OCI-LY3 (cell line): ENCODE results near the gene DYNLT1.

Experiments
- CTCF ChIP-seq: fragments of 200-600, 300-600 bp; sonication (generic); IDR thresholded peaks from 2 replicates; pipeline ENCODE4 v1.5.1; 2014; ENCODE audit warnings: antibody characterized with exemption, low read length, low read depth
- EZH2phosphoT487 ChIP-seq: fragments of 200-600 bp; shearing (Covaris generic); IDR thresholded peaks from 2 replicates; pipeline ENCODE4 v1.6.1; 2018; ENCODE audit warnings: antibody characterized with exemption, mixed run types, low read depth

- no peak for TF ChIP-seq CTCF
- no peak for TF ChIP-seq EZH2phosphoT487
These were observed 30.0 kb upstream of the DYNLT1 start for GRCh38 chr6:158674342-158675131.
